ENCODE measurements around the gene CNBD2.
"Not testable (repeated sequence)": the region's sequence is repeated elsewhere in the genome, so short reads cannot be mapped to it uniquely, and the experiment has no call there.

Gene CNBD2

GRCh38 chr20:35954907-35955251 lies 13.5 kb upstream of the CNBD2 start:
- H3K27ac ChIP-seq, result peak overlapping the region; percentile 100
- TF ChIP-seq CTCF (IDR thresholded peaks at IDR 0.05), result no peak
- TF ChIP-seq ZFX (IDR thresholded peaks at IDR 0.05; ENCODE audit: borderline replicate concordance), result no peak

- H3K27ac ChIP-seq, result no peak overlapping the region
- TF ChIP-seq ZFX (IDR thresholded peaks at IDR 0.05; ENCODE audit: borderline replicate concordance) (no peak), CTCF (IDR thresholded peaks at IDR 0.05) (no peak)
Measured at GRCh38 chr20:35956616-35957015, 11.8 kb upstream of the CNBD2 start.

GRCh38 chr20:35959291-35959690 lies 9.1 kb upstream of the CNBD2 start:
- not testable (repeated sequence) for H3K27ac ChIP-seq

GRCh38 chr20:35963878-35964277 lies 4.5 kb upstream of the CNBD2 start:
- no peak overlapping the region for H3K27ac ChIP-seq
- TF ChIP-seq ZFX (IDR thresholded peaks at IDR 0.05; ENCODE audit: borderline replicate concordance) (no peak), CTCF (IDR thresholded peaks at IDR 0.05) (no peak)

- H3K27ac ChIP-seq, result no peak overlapping the region
- no peak for TF ChIP-seq ZFX (IDR thresholded peaks at IDR 0.05; ENCODE audit: borderline replicate concordance)
- no peak for TF ChIP-seq CTCF (IDR thresholded peaks at IDR 0.05)
Measured at GRCh38 chr20:35968930-35969329, 540 bp downstream of the CNBD2 start.

- H3K27ac ChIP-seq, result no peak overlapping the region
- TF ChIP-seq ZFX (IDR thresholded peaks at IDR 0.05; ENCODE audit: borderline replicate concordance) (no peak), CTCF (IDR thresholded peaks at IDR 0.05) (no peak)
Measured at GRCh38 chr20:35971981-35972380, 3.6 kb downstream of the CNBD2 start.

GRCh38 chr20:35972462-35972861 lies 4.1 kb downstream of the CNBD2 start:
- no peak overlapping the region for H3K27ac ChIP-seq
- TF ChIP-seq ZFX (IDR thresholded peaks at IDR 0.05; ENCODE audit: borderline replicate concordance), result no peak
- TF ChIP-seq CTCF (IDR thresholded peaks at IDR 0.05), result no peak

- TF ChIP-seq ZFX (IDR thresholded peaks at IDR 0.05; ENCODE audit: borderline replicate concordance), result no peak
- no peak for TF ChIP-seq CTCF (IDR thresholded peaks at IDR 0.05)
Measured at GRCh38 chr20:35974256-35974655, 5.9 kb downstream of the CNBD2 start.

More at GRCh38 chr20:35974256-35974655, 5.9 kb downstream of the CNBD2 start:
- H3K27ac ChIP-seq, result no peak overlapping the region
